ENCODE measurements around the gene VAMP2.
A peak's percentile ranks its signal among the peaks of the same experiment; 100 is the strongest.

The VAMP2 gene

GRCh38 chr17:8162233-8162996 is at the start of gene VAMP2:
VAMP2 (minus strand) TSS chr17:8162948; CDS start chr17:8162879, 69 bp downstream.
- DNase-seq (ENCODE audit: low read depth), result peak; percentile 81

DNA sequence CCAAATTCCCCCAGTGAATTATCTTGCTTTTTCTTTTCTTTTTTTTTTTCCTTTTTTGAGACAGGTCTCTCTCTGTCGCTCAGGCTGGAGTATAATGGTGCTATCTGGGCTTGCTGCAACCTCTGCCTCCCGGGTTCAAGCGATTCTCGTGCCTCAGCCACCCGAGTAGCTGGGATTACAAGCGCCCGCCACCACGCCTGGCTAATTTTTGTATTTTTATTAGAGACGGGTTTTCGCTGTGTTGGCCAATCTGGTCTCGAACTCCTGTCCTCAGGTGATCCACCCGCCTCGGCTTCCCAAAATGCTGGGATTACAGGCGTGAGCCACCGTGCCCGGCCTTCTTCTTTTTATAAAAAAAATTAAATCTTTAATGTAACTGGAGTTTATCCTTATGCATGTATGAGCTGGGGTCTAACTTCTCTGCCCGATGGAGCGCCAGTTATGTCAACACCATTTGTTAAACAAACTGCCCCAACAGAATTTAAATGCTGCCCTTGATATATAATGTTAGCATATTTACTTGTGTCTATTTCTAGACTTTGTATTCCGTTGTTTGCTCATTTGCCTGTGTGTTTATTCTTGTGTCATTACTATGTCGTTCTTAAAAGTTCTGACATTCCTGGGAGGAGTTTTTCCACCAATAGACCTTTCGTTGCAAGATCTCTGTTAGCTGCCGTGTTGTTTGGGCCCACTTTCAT is 48.2 kb upstream of the VAMP2 start:
- DNase-seq (ENCODE audit: low read depth), result no peak

- peak; percentile 84 for DNase-seq (ENCODE audit: low read depth)
Observed at GRCh38 chr17:8209907-8210760, 47.4 kb upstream of the VAMP2 start, which contains the start of gene AURKB. AURKB (minus strand) TSS chr17:8210575; CDS start chr17:8210224, 351 bp downstream.

GRCh38 chr17:8206536-8206935 is 43.8 kb upstream of the VAMP2 start:
- DNase-seq (ENCODE audit: low read depth), result no peak

- no peak for DNase-seq (ENCODE audit: low read depth)
Observed at GRCh38 chr17:8204761-8205555, 42.2 kb upstream of the VAMP2 start.

DNA sequence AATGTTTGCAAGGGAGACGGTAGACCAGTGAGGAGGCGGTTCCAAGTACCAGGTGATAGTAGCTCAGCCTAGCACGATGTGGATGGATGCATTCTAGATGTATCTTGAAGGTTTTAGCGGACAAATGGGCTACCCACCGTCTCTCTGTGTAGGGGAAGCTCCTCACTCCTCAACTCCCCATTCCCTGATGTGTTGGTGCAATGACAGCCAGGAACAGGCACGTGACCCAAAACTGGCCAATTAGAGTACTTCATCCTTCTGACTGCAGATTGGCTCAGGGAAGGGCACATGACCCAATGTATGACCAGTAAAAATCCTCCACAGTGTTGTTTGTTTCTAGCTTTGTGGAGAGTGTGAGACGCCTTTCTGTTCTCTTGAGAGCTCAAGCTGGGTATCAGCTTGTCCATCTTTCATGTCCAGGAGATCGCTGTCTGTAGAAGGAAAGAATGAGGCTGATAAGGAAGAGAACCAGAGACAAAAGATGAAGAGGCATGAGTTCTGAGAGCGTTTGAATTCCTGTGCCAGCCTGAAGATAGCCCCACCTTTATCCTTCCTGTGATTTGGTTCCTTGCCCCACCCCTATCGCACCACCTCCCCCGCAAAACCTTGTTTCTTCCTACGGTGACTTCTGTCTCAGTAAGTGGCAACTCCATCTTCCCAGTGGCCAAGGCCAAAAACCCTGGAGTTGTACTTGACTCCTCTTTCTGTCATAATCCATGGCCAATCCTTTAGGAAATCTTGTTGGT is 29.5 kb upstream of the VAMP2 start:
- no peak for DNase-seq (ENCODE audit: low read depth)

DNA sequence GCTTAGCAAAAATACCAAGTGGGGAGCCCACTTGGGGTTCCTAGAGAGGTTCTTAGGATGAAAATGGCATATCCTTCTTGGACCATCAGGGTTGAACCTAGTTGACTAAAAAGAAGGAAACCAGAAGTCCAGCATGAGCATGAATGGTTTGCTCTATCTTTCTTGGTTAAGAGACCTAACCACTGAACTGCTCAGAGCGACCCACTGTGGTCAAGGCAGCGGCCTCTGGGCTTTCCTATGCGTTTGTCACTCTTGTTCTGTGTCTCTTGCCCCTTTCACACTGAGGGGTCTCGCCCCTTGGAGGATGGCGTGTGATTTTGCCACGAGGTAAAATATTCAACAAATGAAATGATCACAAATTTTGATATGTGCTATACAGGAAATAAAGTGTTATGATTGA is 27.8 kb upstream of the VAMP2 start:
- no peak for DNase-seq (ENCODE audit: low read depth)

GRCh38 chr17:8189711-8190477 is 27.1 kb upstream of the VAMP2 start, which contains the start of gene BORCS6:
BORCS6 (minus strand) TSS chr17:8190180; CDS start chr17:8190140, 40 bp downstream.
- DNase-seq (ENCODE audit: low read depth), result peak; percentile 90

- DNase-seq (ENCODE audit: low read depth), result no peak
Observed at GRCh38 chr17:8189041-8189710, 26.4 kb upstream of the VAMP2 start.

- no peak for DNase-seq (ENCODE audit: low read depth)
Observed at GRCh38 chr17:8188263-8188839, 25.6 kb upstream of the VAMP2 start.

- DNase-seq (ENCODE audit: low read depth), result peak; percentile 69
Observed at GRCh38 chr17:8187517-8188262, 24.9 kb upstream of the VAMP2 start.

DNA sequence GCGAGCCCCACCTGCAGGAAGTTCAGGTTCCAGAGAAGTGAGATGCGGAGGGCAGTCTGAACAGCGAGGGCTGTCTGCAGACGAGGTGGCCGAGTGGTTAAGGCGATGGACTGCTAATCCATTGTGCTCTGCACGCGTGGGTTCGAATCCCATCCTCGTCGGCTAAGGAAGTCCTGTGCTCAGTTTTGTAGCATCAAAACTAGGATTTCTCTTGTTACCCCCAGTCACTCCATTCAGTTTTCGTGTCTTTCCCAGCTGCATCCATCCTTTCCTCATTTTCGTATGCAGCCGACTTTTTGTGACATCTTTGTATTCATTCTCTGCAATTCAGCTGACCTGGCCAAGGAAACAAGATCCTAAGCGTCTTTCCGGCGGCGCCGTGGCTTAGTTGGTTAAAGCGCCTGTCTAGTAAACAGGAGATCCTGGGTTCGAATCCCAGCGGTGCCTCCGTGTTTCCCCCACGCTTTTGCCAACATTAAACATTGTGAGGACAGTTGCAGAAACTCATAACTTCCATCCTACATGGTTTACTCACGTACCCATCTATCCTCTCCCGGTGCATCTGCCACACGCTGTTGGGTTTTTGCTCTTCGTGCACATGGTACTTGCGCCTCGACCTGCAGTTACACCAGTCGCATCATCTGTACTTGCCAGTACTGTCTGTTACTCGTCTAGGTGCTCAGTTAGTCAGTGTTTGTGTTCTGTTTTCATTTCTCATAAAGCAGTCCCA is 24.2 kb upstream of the VAMP2 start:
- peak; percentile 79 for DNase-seq (ENCODE audit: low read depth)

GRCh38 chr17:8186446-8186786 is 23.7 kb upstream of the VAMP2 start:
- DNase-seq (ENCODE audit: low read depth), result no peak

GRCh38 chr17:8185582-8186445 is 23.1 kb upstream of the VAMP2 start:
- DNase-seq (ENCODE audit: low read depth), result peak; percentile 83

DNA sequence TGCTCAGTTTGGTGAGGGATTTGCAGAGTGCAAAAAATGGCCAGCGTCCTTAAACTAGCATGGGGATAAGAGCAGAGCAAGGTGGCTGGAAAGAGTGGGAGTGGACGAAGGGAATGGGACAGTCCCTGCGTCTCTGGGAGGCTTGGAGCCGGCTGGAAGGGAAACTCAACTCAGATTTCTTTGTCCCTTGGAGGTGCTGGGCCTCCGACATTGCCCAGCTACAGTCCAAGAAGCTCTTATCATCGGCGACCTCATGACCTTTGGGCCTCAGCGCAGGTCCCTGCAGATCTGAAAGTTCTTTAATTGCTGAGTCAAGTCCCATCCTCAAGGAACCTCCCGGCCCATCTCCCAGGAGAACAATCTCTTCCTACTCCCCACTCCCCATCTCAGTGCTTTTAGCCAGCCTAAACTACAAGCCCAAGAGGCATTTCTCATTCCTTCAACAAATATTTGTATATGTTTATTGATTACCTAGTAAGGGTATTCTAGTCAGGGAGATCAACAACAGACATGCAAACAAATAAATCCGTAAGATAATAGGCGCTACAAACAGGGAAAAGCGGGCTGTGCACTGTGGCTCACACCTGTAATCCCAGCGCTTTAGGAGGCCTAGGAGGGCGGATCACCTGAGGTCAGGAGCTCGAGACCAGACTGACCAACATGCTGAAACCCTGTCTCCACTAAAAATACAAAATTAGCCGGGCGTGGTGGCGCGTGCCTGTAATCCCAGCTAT is 14.4 kb upstream of the VAMP2 start:
- no peak for DNase-seq (ENCODE audit: low read depth)

All from activated T-helper 1 cell treated with Interleukin-2 at 50 U/mL for 16 hours (primary cell).